Activated CD4-positive, alpha-beta T cell treated with anti-CD3 and anti-CD28 coated beads for 1 hour (primary cell): ENCODE results near the gene PRIMA1.

Experiments used
- DNase-seq: peaks from one replicate; pipeline ENCODE4 v3.0.0-alpha.2; 2020

The PRIMA1 gene

GRCh38 chr14:93794756-93795155, 6.5 kb upstream of the PRIMA1 start:
- no peak for DNase-seq

- no peak for DNase-seq
Observed at GRCh38 chr14:93793555-93794324, 5.5 kb upstream of the PRIMA1 start.

GRCh38 chr14:93792391-93792790, 4.1 kb upstream of the PRIMA1 start:
- DNase-seq: no peak

GRCh38 chr14:93790966-93791365, 2.7 kb upstream of the PRIMA1 start:
- no peak for DNase-seq

GRCh38 chr14:93789228-93790130, 1.2 kb upstream of the PRIMA1 start:
- DNase-seq: no peak

- no peak for DNase-seq
Observed at GRCh38 chr14:93788543-93789227, 400 bp upstream of the PRIMA1 start.

- DNase-seq: no peak
Observed at GRCh38 chr14:93787465-93788292, 606 bp downstream of the PRIMA1 start.

- DNase-seq: no peak
Observed at GRCh38 chr14:93785423-93785822, 2.9 kb downstream of the PRIMA1 start.

GRCh38 chr14:93784878-93785277, 3.4 kb downstream of the PRIMA1 start:
- no peak for DNase-seq

GRCh38 chr14:93780813-93781400, 7.4 kb downstream of the PRIMA1 start:
- no peak for DNase-seq

GRCh38 chr14:93778856-93779629, 9.2 kb downstream of the PRIMA1 start:
- no peak for DNase-seq

- DNase-seq: no peak
Observed at GRCh38 chr14:93778453-93778852, 9.8 kb downstream of the PRIMA1 start.

- no peak for DNase-seq
Observed at GRCh38 chr14:93775744-93776143, 12.5 kb downstream of the PRIMA1 start.

- no peak for DNase-seq
Observed at GRCh38 chr14:93775158-93775557, 13.1 kb downstream of the PRIMA1 start.

GRCh38 chr14:93772263-93772662, 16.0 kb downstream of the PRIMA1 start:
- DNase-seq: no peak

- DNase-seq: no peak
Observed at GRCh38 chr14:93765970-93766369, 22.3 kb downstream of the PRIMA1 start.

- DNase-seq: no peak
Observed at GRCh38 chr14:93765155-93765554, 23.1 kb downstream of the PRIMA1 start.

- no peak for DNase-seq
Observed at GRCh38 chr14:93764211-93764659, 24.1 kb downstream of the PRIMA1 start.

GRCh38 chr14:93759719-93760307, 28.5 kb downstream of the PRIMA1 start:
- DNase-seq: no peak

GRCh38 chr14:93757206-93757605, 31.1 kb downstream of the PRIMA1 start:
- DNase-seq: no peak

- no peak for DNase-seq
Observed at GRCh38 chr14:93753647-93754046, 34.6 kb downstream of the PRIMA1 start.
